ENCODE data around the gene GNE.

DNA sequence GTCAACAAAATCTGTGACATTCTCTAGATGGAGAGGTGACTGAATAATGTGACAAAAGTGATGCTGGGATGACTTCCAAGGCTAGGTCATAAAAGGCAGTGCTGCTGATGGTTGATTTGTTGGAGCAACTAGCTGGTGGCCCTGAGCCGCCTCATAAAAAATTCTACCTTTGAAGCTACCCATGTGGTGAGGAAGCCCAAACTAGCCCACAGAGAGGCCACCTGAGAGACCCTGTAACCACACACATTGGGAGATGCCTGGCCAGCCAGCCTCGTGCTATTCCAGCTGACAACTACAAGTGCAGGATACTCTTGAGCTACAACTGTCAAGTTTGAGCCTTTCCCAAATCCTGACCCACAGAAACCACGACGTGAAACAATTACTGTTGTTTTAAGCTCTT is 44.9 kb downstream of the GNE start:
- TF ChIP-seq, protein P1, sequence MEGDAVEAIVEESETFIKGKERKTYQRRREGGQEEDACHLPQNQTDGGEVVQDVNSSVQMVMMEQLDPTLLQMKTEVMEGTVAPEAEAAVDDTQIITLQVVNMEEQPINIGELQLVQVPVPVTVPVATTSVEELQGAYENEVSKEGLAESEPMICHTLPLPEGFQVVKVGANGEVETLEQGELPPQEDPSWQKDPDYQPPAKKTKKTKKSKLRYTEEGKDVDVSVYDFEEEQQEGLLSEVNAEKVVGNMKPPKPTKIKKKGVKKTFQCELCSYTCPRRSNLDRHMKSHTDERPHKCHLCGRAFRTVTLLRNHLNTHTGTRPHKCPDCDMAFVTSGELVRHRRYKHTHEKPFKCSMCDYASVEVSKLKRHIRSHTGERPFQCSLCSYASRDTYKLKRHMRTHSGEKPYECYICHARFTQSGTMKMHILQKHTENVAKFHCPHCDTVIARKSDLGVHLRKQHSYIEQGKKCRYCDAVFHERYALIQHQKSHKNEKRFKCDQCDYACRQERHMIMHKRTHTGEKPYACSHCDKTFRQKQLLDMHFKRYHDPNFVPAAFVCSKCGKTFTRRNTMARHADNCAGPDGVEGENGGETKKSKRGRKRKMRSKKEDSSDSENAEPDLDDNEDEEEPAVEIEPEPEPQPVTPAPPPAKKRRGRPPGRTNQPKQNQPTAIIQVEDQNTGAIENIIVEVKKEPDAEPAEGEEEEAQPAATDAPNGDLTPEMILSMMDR (IDR thresholded peaks at IDR 0.05 in 2 of 3, conservative IDR thresholded peaks at IDR 0.05 in 1 of 3; ENCODE audit: borderline replicate concordance in 1 of 3, insufficient read depth in 1 of 3, low read depth in 2 of 3, low read length in 2 of 3): no peak
- no peak for TF ChIP-seq YY1 (IDR thresholded peaks at IDR 0.05; ENCODE audit: extremely low read depth, insufficient replicate concordance, low read depth, low read length)
- TF ChIP-seq, protein P2, sequence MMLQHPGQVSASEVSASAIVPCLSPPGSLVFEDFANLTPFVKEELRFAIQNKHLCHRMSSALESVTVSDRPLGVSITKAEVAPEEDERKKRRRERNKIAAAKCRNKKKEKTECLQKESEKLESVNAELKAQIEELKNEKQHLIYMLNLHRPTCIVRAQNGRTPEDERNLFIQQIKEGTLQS (IDR thresholded peaks at IDR 0.05): no peak
- no peak for TF ChIP-seq EZH2 (IDR thresholded peaks at IDR 0.05)
- no peak for TF ChIP-seq SP1 (IDR thresholded peaks at IDR 0.05; ENCODE audit: low read depth)
- TF ChIP-seq EGR1 (IDR thresholded peaks at IDR 0.05; ENCODE audit: low read depth): no peak
- no peak for TF ChIP-seq POLR2A (IDR thresholded peaks at IDR 0.05; ENCODE audit: borderline replicate concordance, extremely low read depth, insufficient read depth, insufficient read length)
- TF ChIP-seq POLR2AphosphoS5 (IDR thresholded peaks at IDR 0.05; ENCODE audit: low read depth, low read length): no peak
- TF ChIP-seq SRF (IDR thresholded peaks at IDR 0.05; ENCODE audit: low read depth): no peak
- no peak for TF ChIP-seq TCF7L2 (IDR thresholded peaks at IDR 0.05; ENCODE audit: borderline replicate concordance, extremely low read depth, insufficient read depth, insufficient read length)
